H1 (cell line): ENCODE data around the gene ANKS1B. TPM values are rescaled to one million over a fixed set of nuclear protein-coding genes. Genes with fewer than 3 reads are reported as not detected.

ENCODE experiments used
- CTCF ChIA-PET: fragments of 300-600 bp; sonication (Branson Sonifier 250); formaldehyde crosslinking; loops from one replicate; lab custom pipeline; 2021; ENCODE audit not compliant: partially characterized antibody; lab: Charles Lee
- POLR2A ChIA-PET: fragments of 300-600 bp; sonication (Branson Sonifier 250); formaldehyde crosslinking; loops from one replicate; lab custom pipeline; 2021; ENCODE audit warnings: inconsistent platforms; ENCODE audit not compliant: partially characterized antibody; lab: Charles Lee
- DNase-seq, 2 experiments: peaks; one replicate each; pipeline versions ENCODE4 v3.0.0 to v3.0.0-alpha.2; 2010 to 2022; ENCODE audit warnings: low spot score in 2 of 2, low read depth in 1 of 2, mixed read lengths in 1 of 2
- FAIRE-seq: peaks from 2 replicates; lab custom pipeline; 2011; peaks lifted over from hg19 to GRCh38; lab: Jason Lieb, UNC
- H2AFZ ChIP-seq: 2 replicates; pipeline ENCODE4 v1.8.1; 2012; ENCODE audit warnings: low read length, inconsistent platforms
- H2AK5ac ChIP-seq: 2 replicates; pipeline ENCODE4 v1.6.1; 2013; ENCODE audit warnings: low read depth, low read length
- H2BK120ac ChIP-seq: replicated peaks from 2 replicates; pipeline ENCODE3; 2013; ENCODE audit warnings: low read depth, low read length, inconsistent platforms
- H2BK12ac ChIP-seq: 2 replicates; pipeline ENCODE4 v1.6.1; 2013; ENCODE audit warnings: low read depth, low read length
- H2BK15ac ChIP-seq: 2 replicates; pipeline ENCODE4 v1.6.1; 2013; ENCODE audit warnings: low read length
- H2BK20ac ChIP-seq: 2 replicates; pipeline ENCODE4 v1.6.1; 2013; ENCODE audit warnings: low read length
- H2BK5ac ChIP-seq: 2 replicates; pipeline ENCODE4 v1.6.1; 2013; ENCODE audit warnings: low read depth, low read length
- H3K14ac ChIP-seq: 2 replicates; pipeline ENCODE4 v1.6.1; 2013; ENCODE audit warnings: inconsistent platforms; ENCODE audit not compliant: insufficient read length
- H3K18ac ChIP-seq: 2 replicates; pipeline ENCODE4 v1.6.1; 2013; ENCODE audit warnings: low read length; ENCODE audit errors: extremely low read depth
- H3K23ac ChIP-seq: 2 replicates; pipeline ENCODE4 v1.6.1; 2013; ENCODE audit warnings: inconsistent platforms; ENCODE audit not compliant: insufficient read length
- H3K23me2 ChIP-seq: 2 replicates; pipeline ENCODE4 v1.6.1; 2013; ENCODE audit warnings: low read depth, low read length
- H3K27ac ChIP-seq: 2 replicates; pipeline ENCODE4 v1.6.1; 2011; ENCODE audit warnings: low read depth, low read length, inconsistent platforms
- H3K27me3 ChIP-seq, 4 experiments: replicated peaks in 1 of 4; 1 replicate in 1 of 4; 2 replicates in 3 of 4; pipeline versions ENCODE4 v1.6.1 to v1.8.1; 2011 to 2013; ENCODE audit warnings: low read length in 3 of 4, mild to moderate bottlenecking in 3 of 4, inconsistent platforms in 2 of 4, mixed read lengths in 2 of 4, moderate library complexity in 1 of 4; ENCODE audit not compliant: control insufficient read depth in 3 of 4, insufficient read depth in 3 of 4; ENCODE audit errors: extremely low read depth in 1 of 4
- H3K36me3 ChIP-seq, 4 experiments: 2 replicates each; pipeline versions ENCODE4 v1.6.1 to v1.8.1; 2011 to 2013; ENCODE audit warnings: mild to moderate bottlenecking in 4 of 4, low read length in 3 of 4, moderate library complexity in 2 of 4, control low read depth in 1 of 4, inconsistent platforms in 1 of 4; ENCODE audit not compliant: insufficient read depth in 4 of 4, control insufficient read depth in 2 of 4
- H3K4ac ChIP-seq: replicated peaks from 2 replicates; pipeline ENCODE3; 2013; ENCODE audit warnings: low read length, low read depth, mixed read lengths, inconsistent platforms; ENCODE audit not compliant: insufficient read length
- H3K4me1 ChIP-seq, 4 experiments: replicated peaks in 1 of 4; 1 replicate in 1 of 4; 2 replicates in 3 of 4; pipeline versions ENCODE4 v1.6.1 to v1.8.1; 2011 to 2013; ENCODE audit warnings: low read length in 3 of 4, inconsistent platforms in 2 of 4, mixed read lengths in 1 of 4; ENCODE audit not compliant: insufficient read depth in 4 of 4, control insufficient read depth in 3 of 4
- H3K4me2 ChIP-seq, 2 experiments: 2 replicates each; pipeline versions ENCODE4 v1.6.1 to v1.8.1; 2011 to 2013; ENCODE audit warnings: low read depth in 2 of 2, low read length in 2 of 2, control low read depth in 1 of 2, inconsistent platforms in 1 of 2, mild to moderate bottlenecking in 1 of 2; ENCODE audit not compliant: insufficient read depth in 1 of 2
- H3K4me3 ChIP-seq, 4 experiments: fragments of 200-600, 300-600 bp in 1 of 4; sonication (generic), shearing (Covaris generic), sonication (Bioruptor Twin) in 1 of 4; 2 replicates each; pipeline versions ENCODE4 v1.5.1 to v1.8.1; 2011 to 2016; ENCODE audit warnings: low read length in 4 of 4, low read depth in 3 of 4, control low read depth in 2 of 4, inconsistent platforms in 2 of 4, mild to moderate bottlenecking in 2 of 4, mixed read lengths in 1 of 4, moderate library complexity in 1 of 4; ENCODE audit not compliant: insufficient read depth in 2 of 4; ENCODE audit errors: extremely low read depth in 1 of 4
- H3K56ac ChIP-seq: replicated peaks from 2 replicates; pipeline ENCODE3; 2013; ENCODE audit warnings: low read depth, mild to moderate bottlenecking, mixed read lengths, low read length, inconsistent platforms; ENCODE audit not compliant: insufficient read length
- H3K79me1 ChIP-seq: 2 replicates; pipeline ENCODE4 v1.6.1; 2013; ENCODE audit warnings: low read depth, low read length, control low read depth
- H3K79me2 ChIP-seq, 2 experiments: 2 replicates each; pipeline versions ENCODE4 v1.6.1 to v1.8.1; 2012 to 2013; ENCODE audit warnings: low read length in 2 of 2, mild to moderate bottlenecking in 2 of 2, inconsistent platforms in 1 of 2; ENCODE audit not compliant: insufficient read depth in 2 of 2, control insufficient read depth in 1 of 2
- H3K9ac ChIP-seq, 4 experiments: replicated peaks in 1 of 4; 1 replicate in 1 of 4; 2 replicates in 3 of 4; pipeline versions ENCODE4 v1.6.1 to v1.8.1; 2011 to 2013; ENCODE audit warnings: low read depth in 3 of 4, low read length in 3 of 4, control low read depth in 2 of 4, mild to moderate bottlenecking in 2 of 4, moderate library complexity in 2 of 4, inconsistent platforms in 1 of 4; ENCODE audit errors: extremely low read depth in 1 of 4
- H3K9me3 ChIP-seq, 2 experiments: 2 replicates each; pipeline versions ENCODE4 v1.6.1 to v1.8.1; 2012 to 2013; ENCODE audit warnings: mild to moderate bottlenecking in 2 of 2, moderate library complexity in 2 of 2, control low read depth in 1 of 2, inconsistent platforms in 1 of 2, low read depth in 1 of 2, low read length in 1 of 2, mixed read lengths in 1 of 2; ENCODE audit not compliant: insufficient read depth in 2 of 2
- H4K20me1 ChIP-seq, 2 experiments: replicated peaks in 1 of 2; 2 replicates each; pipeline versions ENCODE3 to v1.8.1; 2011 to 2013; ENCODE audit warnings: inconsistent platforms in 2 of 2, low read length in 2 of 2, mild to moderate bottlenecking in 1 of 2; ENCODE audit not compliant: insufficient read depth in 2 of 2, control insufficient read depth in 1 of 2
- H4K5ac ChIP-seq: 2 replicates; pipeline ENCODE4 v1.6.1; 2013; ENCODE audit warnings: low read length, low read depth, mixed read lengths, inconsistent platforms; ENCODE audit not compliant: insufficient read length
- H4K8ac ChIP-seq: 2 replicates; pipeline ENCODE4 v1.8.0; 2013; ENCODE audit warnings: mild to moderate bottlenecking, moderate library complexity, low read length, inconsistent platforms; ENCODE audit not compliant: insufficient read depth; ENCODE audit errors: extremely low read depth
- H4K91ac ChIP-seq: replicated peaks from 2 replicates; pipeline ENCODE3; 2013; ENCODE audit warnings: low read length, mixed read lengths, inconsistent platforms; ENCODE audit not compliant: insufficient read length
- whole genome bisulfite sequencing, 2 experiments: shearing (Covaris generic) in 1 of 2; methylation state at CpG; one replicate each; pipeline versions ENCODE4 v1.1.6 to v1.1.7; 2013 to 2015; ENCODE audit warnings: low lambda C conversion rate in 2 of 2, mixed read lengths in 2 of 2, inconsistent platforms in 1 of 2, low coverage in 1 of 2, missing lambda C conversion rate in 1 of 2; ENCODE audit not compliant: insufficient replicate concordance in 2 of 2, insufficient coverage in 1 of 2, insufficient read length in 1 of 2; ENCODE audit errors: extremely low coverage in 1 of 2, missing lambda C conversion rate in 1 of 2; 5-methylcytosine and 5-hydroxymethylcytosine counted together
- polyA plus RNA-seq, 7 experiments: library from polyadenylated mRNA; depleted of rRNA in 3 of 7; stranded (reverse) in 5 of 7; unstranded in 2 of 7; fragments of >200 nt in 5 of 7; fragments of 200-250 nt in 2 of 7; gene quantifications; 1 replicate in 5 of 7; 2 replicates in 1 of 7; 4 replicates in 1 of 7; pipeline versions ENCODE4 v1.2.1 to v1.2.3, GENCODE V29; 2011 to 2013; ENCODE audit warnings: missing spikeins in 2 of 7, mixed read lengths in 2 of 7
- total RNA-seq: library from RNA; stranded (reverse); fragmentation: NEBNext Ultra II Directional; extraction: Animal tissue kit (Norgen Biotek cat#: 25700); gene quantifications from 2 replicates; pipeline ENCODE4 v1.2.1, GENCODE V29; 2021
- TF ChIP-seq, protein P1 (sequence below): fragments of 300-600 bp; sonication (generic); IDR thresholded peaks from 2 replicates; pipeline ENCODE4 v1.7.1; 2012; ENCODE audit warnings: low read length, moderate library complexity, mild to moderate bottlenecking, inconsistent platforms; ENCODE audit not compliant: insufficient replicate concordance

Gene ANKS1B
- total and polyA plus RNA-seq, 2 of the 8 experiments (the other 6 are each of a cell fraction or from before 2014, with no cell fraction given) = 2.7 to 6.1 TPM

DNA sequence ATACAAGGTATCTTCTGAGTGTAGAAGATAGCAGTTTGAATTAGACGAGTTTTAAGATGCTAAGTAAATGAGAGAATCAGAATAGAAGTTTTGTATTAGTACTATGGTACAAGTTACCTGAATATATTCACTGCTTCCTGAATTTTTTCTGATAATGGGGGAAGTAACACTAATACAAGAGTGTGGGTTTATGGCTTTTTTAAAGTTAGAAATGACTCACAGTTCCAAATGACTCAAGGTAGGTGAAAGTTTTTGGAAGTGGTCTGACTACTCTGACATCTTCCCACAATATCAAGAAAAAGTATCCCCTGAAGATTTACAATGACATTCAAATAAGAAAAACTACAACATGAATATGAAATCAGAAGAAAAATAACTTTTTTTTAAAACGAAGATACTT lies 460.9 kb downstream of the ANKS1B start:
- Histone ChIP-seq H3K18ac (no peak overlapping the region), H3K4me1 (no peaks in the 10 kb centered on the region), H4K8ac (no peak overlapping the region), H3K79me1 (no peaks in the 10 kb centered on the region), H2BK5ac (no peak overlapping the region), H2AK5ac (no peak overlapping the region), H3K56ac (no peak overlapping the region), H3K23ac (no peak overlapping the region), H3K36me3 (no peaks in the 10 kb centered on the region), H4K5ac (no peak overlapping the region), H4K20me1 (no peaks in the 10 kb centered on the region), H3K9ac (no peak overlapping the region), H2BK20ac (no peak overlapping the region), H3K4me2 (no peak overlapping the region), H3K27me3 (no peaks in the 10 kb centered on the region), H3K4ac (no peak overlapping the region), H2AFZ (no peak overlapping the region), H3K14ac (no peak overlapping the region), H3K9me3 (no peaks in the 10 kb centered on the region; a peak in 1 of 4 replicates), H3K79me2 (no peaks in the 10 kb centered on the region), H3K4me3 (no peak overlapping the region), H3K23me2 (no peaks in the 10 kb centered on the region), H2BK12ac (no peak overlapping the region), H3K27ac (no peak overlapping the region), H4K91ac (no peak overlapping the region), H2BK120ac (no peak overlapping the region), H2BK15ac (no peak overlapping the region)
- POLR2A ChIA-PET = no interaction called here
- 88% methylated on average over 2 of the region's 2 CpGs; no CpG with 5 or more reads in 1 of the 2 experiments for WGBS, 2 experiments
- DNase-seq (no peak), FAIRE-seq (no peak)
- CTCF ChIA-PET = no interaction called here
- TF ChIP-seq, protein P1, sequence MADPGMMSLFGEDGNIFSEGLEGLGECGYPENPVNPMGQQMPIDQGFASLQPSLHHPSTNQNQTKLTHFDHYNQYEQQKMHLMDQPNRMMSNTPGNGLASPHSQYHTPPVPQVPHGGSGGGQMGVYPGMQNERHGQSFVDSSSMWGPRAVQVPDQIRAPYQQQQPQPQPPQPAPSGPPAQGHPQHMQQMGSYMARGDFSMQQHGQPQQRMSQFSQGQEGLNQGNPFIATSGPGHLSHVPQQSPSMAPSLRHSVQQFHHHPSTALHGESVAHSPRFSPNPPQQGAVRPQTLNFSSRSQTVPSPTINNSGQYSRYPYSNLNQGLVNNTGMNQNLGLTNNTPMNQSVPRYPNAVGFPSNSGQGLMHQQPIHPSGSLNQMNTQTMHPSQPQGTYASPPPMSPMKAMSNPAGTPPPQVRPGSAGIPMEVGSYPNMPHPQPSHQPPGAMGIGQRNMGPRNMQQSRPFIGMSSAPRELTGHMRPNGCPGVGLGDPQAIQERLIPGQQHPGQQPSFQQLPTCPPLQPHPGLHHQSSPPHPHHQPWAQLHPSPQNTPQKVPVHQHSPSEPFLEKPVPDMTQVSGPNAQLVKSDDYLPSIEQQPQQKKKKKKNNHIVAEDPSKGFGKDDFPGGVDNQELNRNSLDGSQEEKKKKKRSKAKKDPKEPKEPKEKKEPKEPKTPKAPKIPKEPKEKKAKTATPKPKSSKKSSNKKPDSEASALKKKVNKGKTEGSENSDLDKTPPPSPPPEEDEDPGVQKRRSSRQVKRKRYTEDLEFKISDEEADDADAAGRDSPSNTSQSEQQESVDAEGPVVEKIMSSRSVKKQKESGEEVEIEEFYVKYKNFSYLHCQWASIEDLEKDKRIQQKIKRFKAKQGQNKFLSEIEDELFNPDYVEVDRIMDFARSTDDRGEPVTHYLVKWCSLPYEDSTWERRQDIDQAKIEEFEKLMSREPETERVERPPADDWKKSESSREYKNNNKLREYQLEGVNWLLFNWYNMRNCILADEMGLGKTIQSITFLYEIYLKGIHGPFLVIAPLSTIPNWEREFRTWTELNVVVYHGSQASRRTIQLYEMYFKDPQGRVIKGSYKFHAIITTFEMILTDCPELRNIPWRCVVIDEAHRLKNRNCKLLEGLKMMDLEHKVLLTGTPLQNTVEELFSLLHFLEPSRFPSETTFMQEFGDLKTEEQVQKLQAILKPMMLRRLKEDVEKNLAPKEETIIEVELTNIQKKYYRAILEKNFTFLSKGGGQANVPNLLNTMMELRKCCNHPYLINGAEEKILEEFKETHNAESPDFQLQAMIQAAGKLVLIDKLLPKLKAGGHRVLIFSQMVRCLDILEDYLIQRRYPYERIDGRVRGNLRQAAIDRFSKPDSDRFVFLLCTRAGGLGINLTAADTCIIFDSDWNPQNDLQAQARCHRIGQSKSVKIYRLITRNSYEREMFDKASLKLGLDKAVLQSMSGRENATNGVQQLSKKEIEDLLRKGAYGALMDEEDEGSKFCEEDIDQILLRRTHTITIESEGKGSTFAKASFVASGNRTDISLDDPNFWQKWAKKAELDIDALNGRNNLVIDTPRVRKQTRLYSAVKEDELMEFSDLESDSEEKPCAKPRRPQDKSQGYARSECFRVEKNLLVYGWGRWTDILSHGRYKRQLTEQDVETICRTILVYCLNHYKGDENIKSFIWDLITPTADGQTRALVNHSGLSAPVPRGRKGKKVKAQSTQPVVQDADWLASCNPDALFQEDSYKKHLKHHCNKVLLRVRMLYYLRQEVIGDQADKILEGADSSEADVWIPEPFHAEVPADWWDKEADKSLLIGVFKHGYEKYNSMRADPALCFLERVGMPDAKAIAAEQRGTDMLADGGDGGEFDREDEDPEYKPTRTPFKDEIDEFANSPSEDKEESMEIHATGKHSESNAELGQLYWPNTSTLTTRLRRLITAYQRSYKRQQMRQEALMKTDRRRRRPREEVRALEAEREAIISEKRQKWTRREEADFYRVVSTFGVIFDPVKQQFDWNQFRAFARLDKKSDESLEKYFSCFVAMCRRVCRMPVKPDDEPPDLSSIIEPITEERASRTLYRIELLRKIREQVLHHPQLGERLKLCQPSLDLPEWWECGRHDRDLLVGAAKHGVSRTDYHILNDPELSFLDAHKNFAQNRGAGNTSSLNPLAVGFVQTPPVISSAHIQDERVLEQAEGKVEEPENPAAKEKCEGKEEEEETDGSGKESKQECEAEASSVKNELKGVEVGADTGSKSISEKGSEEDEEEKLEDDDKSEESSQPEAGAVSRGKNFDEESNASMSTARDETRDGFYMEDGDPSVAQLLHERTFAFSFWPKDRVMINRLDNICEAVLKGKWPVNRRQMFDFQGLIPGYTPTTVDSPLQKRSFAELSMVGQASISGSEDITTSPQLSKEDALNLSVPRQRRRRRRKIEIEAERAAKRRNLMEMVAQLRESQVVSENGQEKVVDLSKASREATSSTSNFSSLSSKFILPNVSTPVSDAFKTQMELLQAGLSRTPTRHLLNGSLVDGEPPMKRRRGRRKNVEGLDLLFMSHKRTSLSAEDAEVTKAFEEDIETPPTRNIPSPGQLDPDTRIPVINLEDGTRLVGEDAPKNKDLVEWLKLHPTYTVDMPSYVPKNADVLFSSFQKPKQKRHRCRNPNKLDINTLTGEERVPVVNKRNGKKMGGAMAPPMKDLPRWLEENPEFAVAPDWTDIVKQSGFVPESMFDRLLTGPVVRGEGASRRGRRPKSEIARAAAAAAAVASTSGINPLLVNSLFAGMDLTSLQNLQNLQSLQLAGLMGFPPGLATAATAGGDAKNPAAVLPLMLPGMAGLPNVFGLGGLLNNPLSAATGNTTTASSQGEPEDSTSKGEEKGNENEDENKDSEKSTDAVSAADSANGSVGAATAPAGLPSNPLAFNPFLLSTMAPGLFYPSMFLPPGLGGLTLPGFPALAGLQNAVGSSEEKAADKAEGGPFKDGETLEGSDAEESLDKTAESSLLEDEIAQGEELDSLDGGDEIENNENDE = no peak
